Gastrocnemius medialis (tissue), 4 donors: ENCODE measurements around the gene ESRRG. TPM values are rescaled to one million over a fixed set of nuclear protein-coding genes. Genes with fewer than 3 reads are reported as not detected.

Experiments used
- ATAC-seq, 2 donors: fragments of 150-250 bp; one replicate each; pipeline ENCODE4 v1.9.1; 2016
- DNase-seq, 2 donors: peaks; one replicate each; pipeline ENCODE4 v3.0.0-alpha.2; 2019
- H3K27ac ChIP-seq, 4 donors: fragments of 200-600 bp; sonication (generic); 1 replicate in 1 of 4; 2 replicates in 3 of 4; pipeline ENCODE4 v1.5.1; 2016 to 2018; ENCODE audit warnings: mild to moderate bottlenecking in 2 of 4, moderate library complexity in 1 of 4
- H3K27me3 ChIP-seq, 3 donors: fragments of 200-600 bp; sonication (generic) in 2 of 3; 1 replicate in 1 of 3; 2 replicates in 2 of 3; pipeline versions ENCODE4 v1.5.1 to v1.6.0; 2016 to 2019; ENCODE audit warnings: mild to moderate bottlenecking in 1 of 3, moderate library complexity in 1 of 3
- H3K36me3 ChIP-seq, 2 donors: fragments of 200-600 bp; sonication (generic) in 1 of 2; one replicate each; pipeline ENCODE4 v1.5.1; 2017 to 2018
- H3K4me1 ChIP-seq, 2 donors: fragments of 200-600 bp; sonication (generic) in 1 of 2; one replicate each; pipeline ENCODE4 v1.5.1; 2016 to 2017; ENCODE audit warnings: mild to moderate bottlenecking in 2 of 2
- H3K4me3 ChIP-seq, 4 donors: fragments of 200-600 bp; sonication (generic) in 3 of 4; 1 replicate in 1 of 4; 2 replicates in 3 of 4; pipeline ENCODE4 v1.5.1; 2016 to 2019; ENCODE audit warnings: mild to moderate bottlenecking in 2 of 4
- H3K9me3 ChIP-seq, 3 donors: fragments of 200-600 bp; sonication (generic) in 2 of 3; 1 replicate in 1 of 3; 2 replicates in 2 of 3; pipeline ENCODE4 v1.5.1; 2016 to 2019
- CTCF ChIP-seq, 5 experiments: fragments of 450-650 bp in 3 of 5; fragments of 200-600 bp in 2 of 5; sonication (generic) in 2 of 5; IDR thresholded peaks in 4 of 5; conservative IDR thresholded peaks in 1 of 5; 1 replicate in 4 of 5; 2 replicates in 1 of 5; pipeline ENCODE4 v1.5.1; 2016 to 2019; ENCODE audit warnings: antibody characterized with exemption in 5 of 5, mild to moderate bottlenecking in 3 of 5, moderate library complexity in 3 of 5
- POLR2A ChIP-seq, 2 donors: fragments of 450-650 bp; IDR thresholded peaks; one replicate each; pipeline ENCODE4 v1.6.1; 2017; ENCODE audit warnings: antibody characterized with exemption in 2 of 2, mild to moderate bottlenecking in 2 of 2, moderate library complexity in 2 of 2
- in situ Hi-C, 4 donors: fragments of 200-750 bp; cut with MboI; loops; one replicate each; pipeline versions ENCODE4 v1.15.0 to v1.8.0; 2017; ENCODE audit warnings: low sequenced_read_pairs in 4 of 4
- intact Hi-C: fragments of 100-400 bp; cut with DNase I; formaldehyde crosslinking; loops from one replicate; pipeline ENCODE4 v1.15.1; 2023; ENCODE audit warnings: low total_unique reads
- total RNA-seq, 4 donors: library from RNA; depleted of rRNA; stranded (reverse); fragments of >200 nt; gene quantifications; one replicate each; pipeline versions ENCODE4 v1.1.0 to v1.2.3, GENCODE V29; 2016

ESRRG gene
- total RNA-seq, 4 donors from 2014 or later = 1.8 to 18.7 (median 2.4) TPM

- H3K36me3 ChIP-seq = no peaks in the 10 kb centered on the region
- H3K9me3 ChIP-seq = no peaks in the 10 kb centered on the region
- no peak overlapping the region for H3K27ac ChIP-seq
- H3K4me1 ChIP-seq = no peaks in the 10 kb centered on the region
- DNase-seq = no peak
- in situ Hi-C loops = no loop called here
- intact Hi-C loops = no loop called here
- no peak overlapping the region for H3K4me3 ChIP-seq
- H3K27me3 ChIP-seq = no peaks in the 10 kb centered on the region
- no peak for TF ChIP-seq POLR2A (IDR thresholded peaks at IDR 0.05)
- TF ChIP-seq CTCF (IDR thresholded peaks at IDR 0.05 in 4 of 5, conservative IDR thresholded peaks at IDR 0.05 in 1 of 5) = no peak
- ATAC-seq = no peak
These were observed 156.5 kb downstream of the ESRRG start for GRCh38 chr1:216566641-216567205.

GRCh38 chr1:216563087-216563486, 160.1 kb downstream of the ESRRG start:
- Histone ChIP-seq H3K27me3 (no peaks in the 10 kb centered on the region), H3K27ac (no peak overlapping the region), H3K36me3 (no peaks in the 10 kb centered on the region), H3K9me3 (no peaks in the 10 kb centered on the region), H3K4me1 (no peaks in the 10 kb centered on the region), H3K4me3 (no peak overlapping the region)
- intact Hi-C loops (no loop called here), in situ Hi-C loops (no loop called here)
- no peak for ATAC-seq
- TF ChIP-seq CTCF (IDR thresholded peaks at IDR 0.05 in 4 of 5, conservative IDR thresholded peaks at IDR 0.05 in 1 of 5) (no peak), POLR2A (IDR thresholded peaks at IDR 0.05) (no peak)
- no peak for DNase-seq

- TF ChIP-seq POLR2A (IDR thresholded peaks at IDR 0.05) (no peak), CTCF (IDR thresholded peaks at IDR 0.05 in 4 of 5, conservative IDR thresholded peaks at IDR 0.05 in 1 of 5) (no peak)
- intact Hi-C loops = no loop called here
- Histone ChIP-seq H3K27me3 (no peaks in the 10 kb centered on the region), H3K9me3 (no peaks in the 10 kb centered on the region), H3K27ac (no peak overlapping the region), H3K36me3 (no peaks in the 10 kb centered on the region), H3K4me1 (no peaks in the 10 kb centered on the region), H3K4me3 (no peak overlapping the region)
- ATAC-seq = no peak
- in situ Hi-C loops = no loop called here
- DNase-seq = no peak
These were observed 160.8 kb downstream of the ESRRG start for GRCh38 chr1:216562383-216562782.

GRCh38 chr1:216560527-216560926, 162.7 kb downstream of the ESRRG start:
- Histone ChIP-seq H3K9me3 (no peaks in the 10 kb centered on the region), H3K36me3 (no peaks in the 10 kb centered on the region), H3K27ac (no peak overlapping the region), H3K4me1 (no peaks in the 10 kb centered on the region), H3K27me3 (no peaks in the 10 kb centered on the region), H3K4me3 (no peak overlapping the region)
- intact Hi-C loops = no loop called here
- in situ Hi-C loops = no loop called here
- DNase-seq = no peak
- no peak for TF ChIP-seq POLR2A (IDR thresholded peaks at IDR 0.05)
- no peak for ATAC-seq

- TF ChIP-seq CTCF (IDR thresholded peaks at IDR 0.05 in 4 of 5, conservative IDR thresholded peaks at IDR 0.05 in 1 of 5) = no peak
- no peak for TF ChIP-seq POLR2A (IDR thresholded peaks at IDR 0.05)
- intact Hi-C loops (no loop called here), in situ Hi-C loops (no loop called here)
- Histone ChIP-seq H3K9me3 (no peaks in the 10 kb centered on the region), H3K4me1 (no peaks in the 10 kb centered on the region), H3K36me3 (no peaks in the 10 kb centered on the region), H3K27me3 (no peaks in the 10 kb centered on the region), H3K4me3 (no peak overlapping the region), H3K27ac (no peak overlapping the region)
- no peak for ATAC-seq
- DNase-seq = no peak
These were observed 163.9 kb downstream of the ESRRG start for GRCh38 chr1:216559359-216559758.
